GM12891 (cell line): Measurements from ENCODE around the gene PCDHA12.

Source experiments
- POLR2A ChIP-seq: IDR thresholded peaks from 2 replicates; pipeline ENCODE4 v1.6.1; 2011; ENCODE audit warnings: low read depth, low read length, control low read depth
- POLR2AphosphoS5 ChIP-seq: IDR thresholded peaks from 2 replicates; pipeline ENCODE4 v1.6.1; 2011; ENCODE audit warnings: low read depth, low read length, control low read depth

- TF ChIP-seq POLR2AphosphoS5 (no peak), POLR2A (no peak)
These were observed 48.5 kb downstream of the PCDHA12 start for GRCh38 chr5:140923601-140924000.
